NCI-H2196 treated with DMSO at 0.1 percent for 48 hours (cell line): Measurements from ENCODE around the gene IGDCC3.
A peak's percentile ranks its signal among the peaks of the same experiment; 100 is the strongest.

Source experiments
- DNase-seq: peaks from one replicate; lab custom pipeline; 2025; ENCODE audit not compliant: unreplicated experiment; lab: John Stamatoyannopoulos, UW

IGDCC3 gene

DNA sequence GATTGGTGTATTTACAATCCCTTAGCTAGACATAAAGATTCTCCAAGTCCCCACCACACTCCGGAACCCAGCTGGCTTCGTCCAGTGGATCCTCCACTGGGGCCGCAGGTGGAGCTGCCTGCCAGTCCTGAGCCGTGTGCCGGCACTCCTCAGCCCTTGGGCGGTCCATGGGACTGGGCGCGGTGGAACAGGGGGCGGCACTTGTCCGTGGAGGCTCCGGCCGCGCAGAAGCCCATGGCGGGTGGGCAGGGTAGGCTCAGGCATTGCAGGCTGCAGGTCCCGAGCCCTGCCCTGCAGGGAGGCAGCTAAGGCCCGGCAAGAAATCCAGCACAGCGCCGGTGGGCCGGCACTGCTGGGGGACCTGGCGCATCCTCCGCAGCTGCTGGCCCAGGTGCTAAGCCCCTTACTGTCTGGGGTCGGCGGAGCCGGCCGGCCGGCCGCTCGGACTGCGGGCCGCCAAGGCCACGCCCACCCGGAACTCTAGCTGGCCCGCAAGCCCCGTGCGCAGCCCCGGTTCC is 76.8 kb downstream of the IGDCC3 start:
- no peak for DNase-seq

DNA sequence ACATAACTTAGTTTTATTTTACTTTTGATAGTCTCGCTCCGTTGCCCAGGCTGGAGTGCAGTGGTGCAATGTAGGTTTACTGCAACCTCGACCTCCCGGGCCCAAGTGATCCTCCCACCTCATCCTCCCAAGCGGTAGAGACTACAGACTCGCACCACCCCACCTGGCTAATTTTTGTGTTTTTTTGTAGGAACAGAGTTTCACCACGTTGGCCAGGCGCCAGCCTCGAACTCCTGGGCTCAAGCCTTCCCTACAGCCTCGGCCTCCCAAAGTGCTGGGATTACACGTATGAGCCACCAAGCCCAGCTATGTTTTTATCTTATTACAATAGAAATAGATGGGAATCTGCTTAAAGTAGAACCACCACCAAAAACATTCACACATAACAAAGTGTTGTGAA is 79.1 kb downstream of the IGDCC3 start:
- DNase-seq: no peak

DNA sequence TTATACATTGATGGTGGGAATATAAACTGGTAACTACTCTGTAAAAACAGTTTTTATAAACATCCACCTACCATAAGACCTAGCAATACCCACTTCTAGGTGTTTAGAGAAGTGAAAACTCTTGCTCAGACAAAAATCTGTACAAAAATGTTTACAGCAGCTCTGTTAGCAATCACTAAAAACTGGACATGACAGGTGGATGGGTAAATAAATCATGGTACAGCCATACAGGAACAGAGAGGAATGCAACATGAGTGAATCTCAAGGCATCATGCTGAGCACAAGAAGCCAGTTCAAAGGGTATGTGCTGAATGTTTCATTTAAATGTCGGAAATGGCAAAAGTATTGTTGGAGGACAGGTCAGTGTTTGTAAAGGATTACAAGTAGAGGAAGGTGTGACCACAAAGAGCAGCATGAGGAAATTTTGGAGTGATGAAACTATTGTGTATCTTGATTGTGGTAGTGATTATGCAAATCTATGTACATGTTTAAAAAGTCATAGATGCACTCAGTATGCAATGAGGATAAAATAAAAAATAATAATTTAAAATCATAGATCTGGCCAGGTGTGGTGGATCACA is 84.8 kb downstream of the IGDCC3 start:
- no peak for DNase-seq

DNA sequence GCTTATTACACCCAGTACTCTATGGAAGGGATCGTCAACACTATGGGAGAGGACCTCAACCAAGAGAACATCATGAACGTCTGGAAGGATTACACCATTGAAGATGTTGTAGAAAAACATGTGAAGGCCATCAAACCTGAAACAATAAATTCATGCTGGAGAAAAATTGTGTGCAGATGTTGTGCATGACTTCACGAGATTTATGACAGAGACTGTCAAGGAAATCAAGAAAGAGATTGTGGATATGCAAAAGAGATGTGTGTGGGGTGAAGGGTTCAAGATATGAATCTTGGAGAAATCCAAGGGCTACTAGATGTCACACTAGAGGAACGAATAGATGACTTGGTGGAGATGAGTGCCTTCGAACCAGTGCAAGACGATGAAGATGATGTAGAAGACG is 87.6 kb downstream of the IGDCC3 start:
- no peak for DNase-seq

DNA sequence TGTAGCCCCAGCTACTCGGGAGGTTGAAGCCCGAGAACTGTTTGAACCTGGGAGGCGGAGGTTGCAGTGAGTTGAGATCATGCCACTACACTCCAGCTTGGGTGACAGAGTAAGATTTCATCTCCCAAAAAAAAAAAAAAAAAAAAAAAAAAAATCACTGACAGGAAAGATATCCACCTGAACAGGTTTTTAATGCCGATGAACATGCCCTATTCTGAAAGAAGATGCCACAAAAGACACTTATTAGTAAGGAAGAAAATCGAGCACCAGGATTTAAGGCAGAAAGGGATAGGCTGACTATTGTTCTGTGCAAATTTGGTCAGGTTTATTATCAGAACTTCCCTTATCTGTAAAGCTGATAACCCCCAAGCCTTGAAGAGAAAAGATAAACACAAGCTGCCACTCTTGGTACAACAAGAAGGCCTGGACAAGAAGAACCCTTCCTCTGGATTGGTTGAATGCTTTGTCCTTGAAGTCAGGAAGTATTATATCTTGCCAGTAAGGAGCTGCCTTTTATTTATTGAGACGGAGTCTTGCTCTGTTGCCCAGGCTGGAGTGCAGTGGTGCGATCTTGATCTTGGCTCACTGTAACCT is 88.4 kb downstream of the IGDCC3 start:
- DNase-seq: no peak

DNA sequence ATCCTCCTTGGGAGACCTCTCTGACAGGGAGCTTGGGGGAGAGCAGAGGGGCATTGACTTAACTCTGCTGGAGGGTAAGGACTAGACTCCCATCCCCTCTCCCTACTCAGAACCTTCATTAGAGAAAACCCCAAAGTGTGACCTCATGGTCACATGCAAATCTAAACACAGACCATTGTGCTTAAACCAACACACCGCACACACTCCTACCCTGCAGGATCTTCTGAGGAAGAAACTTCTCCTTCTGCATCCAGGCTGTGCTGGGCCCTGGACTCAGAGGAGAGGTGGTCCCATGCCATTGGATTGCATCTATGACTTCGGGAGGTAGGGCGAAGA is 90.3 kb downstream of the IGDCC3 start:
- DNase-seq: no peak

DNA sequence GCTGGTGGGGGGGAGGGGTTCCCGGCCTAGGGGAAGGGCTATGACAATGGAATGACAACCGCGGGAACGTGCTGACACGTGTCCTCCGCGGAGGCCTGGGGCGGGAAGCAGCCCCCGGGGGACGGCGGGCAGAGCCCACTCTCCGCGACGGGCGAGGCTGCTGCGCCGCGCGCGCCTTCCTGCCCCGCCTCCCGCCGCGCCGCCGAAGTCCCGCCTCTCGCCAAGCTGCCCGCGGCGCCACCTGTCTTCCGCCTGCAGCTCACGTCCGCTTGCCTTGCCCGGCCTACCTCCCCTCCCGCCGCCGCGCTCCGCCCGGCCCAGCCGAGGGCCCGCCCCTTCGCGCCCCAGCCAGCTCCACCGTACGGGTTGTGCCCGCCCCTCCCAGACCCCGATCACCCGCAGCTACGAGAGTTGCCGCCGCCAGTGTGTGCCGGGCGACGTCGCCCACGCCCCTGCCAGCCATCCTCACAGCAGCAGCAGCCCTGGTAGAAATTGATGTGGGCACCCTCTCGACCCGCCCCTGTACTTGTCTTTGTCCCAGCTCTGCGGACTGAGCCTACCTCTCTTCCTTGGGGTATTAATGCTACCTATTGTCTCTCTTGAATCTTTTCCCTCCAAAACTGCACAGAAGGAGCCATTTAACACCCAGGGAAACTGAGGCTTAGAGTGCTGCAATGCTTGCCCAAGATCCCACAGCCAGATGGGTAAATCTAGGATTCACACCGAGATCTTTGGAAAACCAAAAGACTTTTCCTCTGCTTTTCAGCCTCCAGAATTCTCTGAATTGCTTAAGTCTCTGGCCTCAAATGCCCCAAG is 90.9 kb downstream of the IGDCC3 start, which contains the start of gene PARP16:
Gene PARP16, minus strand, starts transcription at position 180 of the 816 bp plus-strand sequence. CDS start 457 bp downstream, outside the sequence.
- DNase-seq: peak; percentile 81

DNA sequence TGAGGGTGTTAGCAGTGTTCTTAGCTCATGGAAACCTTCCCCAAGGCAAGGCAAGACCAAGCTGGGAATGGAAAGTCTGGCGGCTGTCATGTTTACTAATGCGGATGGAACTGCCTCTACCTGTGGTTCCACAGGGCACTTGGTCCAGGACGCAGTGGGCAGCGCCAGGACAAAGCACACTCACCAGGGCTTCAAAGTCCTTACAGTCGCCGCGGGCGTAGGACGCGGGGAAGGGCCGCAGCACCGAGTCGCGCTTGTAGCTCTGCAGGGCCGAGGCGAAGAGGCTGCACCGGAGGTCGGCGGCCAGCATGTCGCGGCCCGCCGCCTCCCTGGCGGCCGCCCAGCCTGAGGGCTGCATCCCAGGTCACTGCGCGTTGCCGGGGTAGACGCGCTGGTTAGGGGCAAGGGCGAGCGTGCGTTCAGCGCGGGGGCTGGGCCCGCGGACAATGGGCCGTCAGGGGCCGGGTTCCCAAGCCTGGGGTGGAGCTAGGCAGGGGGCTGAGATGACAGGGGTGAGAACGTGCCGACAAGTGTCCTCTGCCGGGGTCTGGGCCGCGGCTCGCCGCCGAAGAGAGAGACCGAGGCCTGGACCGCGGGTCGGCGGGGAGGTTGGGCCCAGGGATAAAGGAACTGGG is 91.6 kb downstream of the IGDCC3 start:
- peak; percentile 10 for DNase-seq

DNA sequence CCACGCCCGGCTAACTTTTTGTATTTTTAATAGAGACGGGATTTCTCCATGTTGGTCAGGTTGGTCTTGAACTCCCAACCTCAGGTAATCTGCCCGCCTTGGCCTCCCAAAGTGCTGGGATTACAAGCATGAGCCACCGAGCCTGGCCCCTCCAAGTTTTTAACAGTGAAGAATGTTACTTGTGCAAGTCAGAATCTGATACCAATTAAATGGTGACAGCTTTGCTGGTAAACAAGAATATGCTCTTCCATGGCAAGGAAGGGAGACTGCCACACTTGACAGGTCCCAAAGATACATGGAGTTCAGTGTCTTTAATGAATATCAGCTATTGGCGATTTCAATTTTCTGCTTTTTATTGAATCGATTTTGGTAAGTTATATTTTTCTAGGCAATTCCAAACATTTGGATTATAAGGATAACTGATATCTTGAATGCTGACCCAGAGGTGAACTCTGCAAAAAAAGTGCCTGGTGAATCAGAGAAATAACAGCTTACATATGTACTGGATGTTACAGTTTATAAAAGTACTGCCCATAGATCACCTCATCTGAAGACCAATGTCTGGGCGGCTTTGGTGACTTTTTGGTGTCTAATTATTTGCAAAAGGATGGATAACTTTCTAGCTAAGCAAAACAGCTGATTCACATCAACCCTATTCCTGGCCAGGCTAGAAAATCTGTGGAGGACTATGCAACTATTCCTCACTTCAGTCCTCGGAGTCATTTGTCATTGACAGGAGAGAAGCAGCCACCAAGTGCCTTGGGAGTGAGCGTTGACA is 92.3 kb downstream of the IGDCC3 start:
- no peak for DNase-seq

DNA sequence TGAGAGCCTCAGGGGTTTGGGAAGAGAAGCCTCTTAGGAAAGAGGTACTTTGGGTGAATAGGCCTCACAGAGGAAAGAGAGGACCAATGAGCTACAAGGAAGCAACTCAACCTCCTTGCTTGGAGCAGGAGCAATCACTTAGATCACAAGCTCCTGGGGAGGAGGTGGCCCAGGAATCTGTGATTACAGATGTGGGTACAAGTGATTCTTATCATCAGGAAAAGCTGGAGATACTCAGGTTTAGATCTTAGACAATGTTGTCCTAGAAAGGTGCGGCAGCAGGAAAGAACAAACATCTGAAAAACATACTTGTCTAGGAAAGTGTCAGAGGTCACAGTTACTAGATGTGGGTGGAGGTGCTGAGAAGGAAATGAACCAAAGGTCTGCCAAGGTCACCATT is 99.3 kb downstream of the IGDCC3 start:
- DNase-seq: no peak
